Measurements from ENCODE around the gene PRKACB.

DNA sequence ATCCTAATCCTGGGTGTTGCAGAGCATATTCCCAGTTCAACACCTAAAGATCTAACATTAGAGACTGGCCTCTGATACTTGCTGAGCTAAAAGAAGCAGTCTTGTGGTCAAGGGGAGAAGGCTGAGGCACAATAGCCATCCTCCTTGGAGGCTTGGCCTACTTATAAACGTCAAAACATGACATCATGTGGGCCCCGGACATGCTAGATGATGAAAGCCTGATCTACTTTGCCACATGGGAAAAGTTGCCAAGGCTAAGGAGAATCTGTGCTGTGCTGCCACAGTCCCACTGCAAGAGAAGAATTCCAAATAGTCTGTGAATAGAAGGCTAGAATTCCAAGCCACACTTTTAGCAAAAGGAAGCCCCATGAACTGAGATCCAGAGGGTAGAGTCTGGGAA lies 113.5 kb downstream of the PRKACB start:
- TF ChIP-seq, protein P1, sequence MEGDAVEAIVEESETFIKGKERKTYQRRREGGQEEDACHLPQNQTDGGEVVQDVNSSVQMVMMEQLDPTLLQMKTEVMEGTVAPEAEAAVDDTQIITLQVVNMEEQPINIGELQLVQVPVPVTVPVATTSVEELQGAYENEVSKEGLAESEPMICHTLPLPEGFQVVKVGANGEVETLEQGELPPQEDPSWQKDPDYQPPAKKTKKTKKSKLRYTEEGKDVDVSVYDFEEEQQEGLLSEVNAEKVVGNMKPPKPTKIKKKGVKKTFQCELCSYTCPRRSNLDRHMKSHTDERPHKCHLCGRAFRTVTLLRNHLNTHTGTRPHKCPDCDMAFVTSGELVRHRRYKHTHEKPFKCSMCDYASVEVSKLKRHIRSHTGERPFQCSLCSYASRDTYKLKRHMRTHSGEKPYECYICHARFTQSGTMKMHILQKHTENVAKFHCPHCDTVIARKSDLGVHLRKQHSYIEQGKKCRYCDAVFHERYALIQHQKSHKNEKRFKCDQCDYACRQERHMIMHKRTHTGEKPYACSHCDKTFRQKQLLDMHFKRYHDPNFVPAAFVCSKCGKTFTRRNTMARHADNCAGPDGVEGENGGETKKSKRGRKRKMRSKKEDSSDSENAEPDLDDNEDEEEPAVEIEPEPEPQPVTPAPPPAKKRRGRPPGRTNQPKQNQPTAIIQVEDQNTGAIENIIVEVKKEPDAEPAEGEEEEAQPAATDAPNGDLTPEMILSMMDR (IDR thresholded peaks at IDR 0.05; ENCODE audit: insufficient read depth, low read length, poor library complexity, severe bottlenecking) = no peak
- no peak for TF ChIP-seq EZH2phosphoT487 (conservative IDR thresholded peaks at IDR 0.05; ENCODE audit: low read length)

Data from SU-DHL-6 (cell line).